ENCODE measurements around the gene TCAF1.
A peak's percentile ranks its signal among the peaks of the same experiment; 100 is the strongest.
"Not testable (repeated sequence)": the region's sequence is repeated elsewhere in the genome, so short reads cannot be mapped to it uniquely, and the experiment has no call there.

TCAF1 gene

GRCh38 chr7:143849785-143850479 is 52.0 kb downstream of the TCAF1 start:
- DNase-seq: no peak

- DNase-seq: no peak
Measured at GRCh38 chr7:143848192-143848591, 53.8 kb downstream of the TCAF1 start.

GRCh38 chr7:143846692-143847091 is 55.3 kb downstream of the TCAF1 start:
- DNase-seq: no peak

GRCh38 chr7:143841696-143842095 is 60.3 kb downstream of the TCAF1 start:
- DNase-seq: not testable (repeated sequence)

- DNase-seq: not testable (repeated sequence)
Measured at GRCh38 chr7:143840062-143840461, 61.9 kb downstream of the TCAF1 start.

GRCh38 chr7:143837223-143837622 is 64.8 kb downstream of the TCAF1 start:
- peak; percentile 96 for DNase-seq

GRCh38 chr7:143836622-143837021 is 65.4 kb downstream of the TCAF1 start:
- DNase-seq: peak; percentile 90

- DNase-seq: not testable (repeated sequence)
Measured at GRCh38 chr7:143836088-143836487, 65.9 kb downstream of the TCAF1 start.

GRCh38 chr7:143826578-143826977 is 75.4 kb downstream of the TCAF1 start:
- DNase-seq: not testable (repeated sequence)

GRCh38 chr7:143824295-143825135 is 77.5 kb downstream of the TCAF1 start:
- DNase-seq: not testable (repeated sequence)

- not testable (repeated sequence) for DNase-seq
Measured at GRCh38 chr7:143823634-143824294, 78.2 kb downstream of the TCAF1 start.

- DNase-seq: not testable (repeated sequence)
Measured at GRCh38 chr7:143821392-143822277, 80.3 kb downstream of the TCAF1 start.

- DNase-seq: not testable (repeated sequence)
Measured at GRCh38 chr7:143817873-143818272, 84.1 kb downstream of the TCAF1 start.

GRCh38 chr7:143816471-143817133 is 85.4 kb downstream of the TCAF1 start:
- not testable (repeated sequence) for DNase-seq

- DNase-seq: not testable (repeated sequence)
Measured at GRCh38 chr7:143810639-143811038, 91.3 kb downstream of the TCAF1 start.

GRCh38 chr7:143806664-143807071 is 95.3 kb downstream of the TCAF1 start:
- DNase-seq: not testable (repeated sequence)
